HG02840 (cell line): ENCODE results near the gene DIP2B.
"Not testable (repeated sequence)": the region's sequence is repeated elsewhere in the genome, so short reads cannot be mapped to it uniquely, and the experiment has no call there.

Experiments
- ATAC-seq: cut with Tn5 transposase; IDR thresholded peaks from one replicate; pipeline ENCODE4 v1.9.1; 2021; ENCODE audit warnings: mild to moderate bottlenecking, moderate library complexity, moderate number of reproducible peaks; ENCODE audit not compliant: unreplicated experiment, low FRiP score

The DIP2B gene

GRCh38 chr12:50546441-50547318 lies 41.9 kb downstream of the DIP2B start:
- no peak for ATAC-seq

GRCh38 chr12:50547742-50548141 lies 43.0 kb downstream of the DIP2B start:
- ATAC-seq, result no peak

- ATAC-seq, result no peak
Observed at GRCh38 chr12:50549885-50550284, 45.1 kb downstream of the DIP2B start.

GRCh38 chr12:50550530-50551223 lies 45.9 kb downstream of the DIP2B start:
- no peak for ATAC-seq

- no peak for ATAC-seq
Observed at GRCh38 chr12:50551866-50552265, 47.1 kb downstream of the DIP2B start.

- no peak for ATAC-seq
Observed at GRCh38 chr12:50554651-50555050, 49.9 kb downstream of the DIP2B start.

- ATAC-seq, result no peak
Observed at GRCh38 chr12:50555471-50555885, 50.7 kb downstream of the DIP2B start.

- no peak for ATAC-seq
Observed at GRCh38 chr12:50556273-50556672, 51.5 kb downstream of the DIP2B start.

- not testable (repeated sequence) for ATAC-seq
Observed at GRCh38 chr12:50556796-50557195, 52.0 kb downstream of the DIP2B start.

- no peak for ATAC-seq
Observed at GRCh38 chr12:50557421-50557820, 52.6 kb downstream of the DIP2B start.

GRCh38 chr12:50558970-50559369 lies 54.2 kb downstream of the DIP2B start:
- ATAC-seq, result no peak

GRCh38 chr12:50562520-50563433 lies 58.0 kb downstream of the DIP2B start:
- no peak for ATAC-seq

GRCh38 chr12:50563434-50563787 lies 58.6 kb downstream of the DIP2B start:
- ATAC-seq, result no peak

- no peak for ATAC-seq
Observed at GRCh38 chr12:50564237-50564947, 59.6 kb downstream of the DIP2B start.

GRCh38 chr12:50564948-50565297 lies 60.1 kb downstream of the DIP2B start:
- ATAC-seq, result no peak

- no peak for ATAC-seq
Observed at GRCh38 chr12:50566066-50566465, 61.3 kb downstream of the DIP2B start.

GRCh38 chr12:50567926-50568325 lies 63.1 kb downstream of the DIP2B start:
- no peak for ATAC-seq

- no peak for ATAC-seq
Observed at GRCh38 chr12:50568338-50569091, 63.7 kb downstream of the DIP2B start.

GRCh38 chr12:50569321-50569720 lies 64.5 kb downstream of the DIP2B start:
- no peak for ATAC-seq

- no peak for ATAC-seq
Observed at GRCh38 chr12:50569876-50570275, 65.1 kb downstream of the DIP2B start.
